Subcutaneous adipose tissue (tissue), 4 donors: Measurements from ENCODE around the gene TEX38. TPM values are rescaled to one million over a fixed set of nuclear protein-coding genes. Genes with fewer than 3 reads are reported as not detected.

Experiments used
- CTCF ChIP-seq: fragments of 450-650 bp; IDR thresholded peaks from one replicate; pipeline ENCODE4 v1.5.1; 2016; ENCODE audit warnings: low read depth, mild to moderate bottlenecking, control low read depth, antibody characterized with exemption, moderate library complexity
- total RNA-seq, 4 donors: library from RNA; depleted of rRNA; stranded (reverse); fragments of >200 nt; gene quantifications; one replicate each; pipeline ENCODE4 v1.1.0, GENCODE V29; 2016

Gene TEX38
- total RNA-seq, 4 donors from 2014 or later: not detected

- TF ChIP-seq CTCF: no peak
Measured at GRCh38 chr1:46656643-46657042, 15.0 kb upstream of the TEX38 start.

- no peak for TF ChIP-seq CTCF
Measured at GRCh38 chr1:46657775-46658174, 13.9 kb upstream of the TEX38 start.

- no peak for TF ChIP-seq CTCF
Measured at GRCh38 chr1:46659307-46659870, 12.3 kb upstream of the TEX38 start.

- no peak for TF ChIP-seq CTCF
Measured at GRCh38 chr1:46665983-46666382, 5.7 kb upstream of the TEX38 start.

GRCh38 chr1:46667782-46668760, 3.6 kb upstream of the TEX38 start, which contains the start of gene ATPAF1:
TSS of gene ATPAF1 (minus strand) at chr1:46668364. CDS start at chr1:46668322, 42 bp downstream.
- TF ChIP-seq CTCF: no peak

- no peak for TF ChIP-seq CTCF
Measured at GRCh38 chr1:46670134-46670533, 1.5 kb upstream of the TEX38 start.

GRCh38 chr1:46672696-46673095, 1.0 kb downstream of the TEX38 start:
- TF ChIP-seq CTCF: no peak
